Measurements from ENCODE around the gene CHST11. TPM values are rescaled to one million over a fixed set of nuclear protein-coding genes. Genes with fewer than 3 reads are reported as not detected.

Gene CHST11
- total and polyA plus RNA-seq, 9 of the 15 experiments (the other 6 are each of a cell fraction or from before 2014, with no cell fraction given), result 2.3 to 38.7 (median 15.0) TPM

DNA sequence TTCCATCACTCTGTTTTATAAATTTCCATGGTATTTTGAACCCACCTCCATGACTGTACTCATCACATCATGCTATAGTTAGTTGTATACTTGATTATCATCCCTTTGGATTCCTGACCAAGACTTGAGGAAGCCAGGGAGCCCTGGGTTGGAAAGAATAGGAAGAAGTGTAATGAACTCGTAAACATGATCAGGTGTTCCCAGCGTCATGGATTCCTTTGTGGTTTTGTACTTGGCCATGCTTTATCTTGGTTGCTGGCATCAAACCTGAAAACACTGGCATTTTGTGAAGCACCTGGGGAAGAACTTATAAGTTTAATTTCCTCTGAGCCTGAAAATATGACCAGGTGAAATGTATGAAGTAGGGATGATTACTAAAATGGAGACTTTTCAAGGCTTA is 76.4 kb downstream of the CHST11 start:
- peaks cover 56% of the 10 kb centered on the region for H3K79me2 ChIP-seq (ENCODE audit: control insufficient read depth, insufficient read depth, low read length)
- H3K27ac ChIP-seq (ENCODE audit: extremely low read depth, low read depth, low read length), result no peak overlapping the region
- H3K4me2 ChIP-seq (ENCODE audit: insufficient read depth, low read length), result no peak overlapping the region
- peaks cover 1% of the 10 kb centered on the region; the same call in 2 of the 3 replicates for H3K36me3 ChIP-seq (ENCODE audit: control insufficient read depth, insufficient read depth, low read length)
- no peak overlapping the region for H3K4me3 ChIP-seq
- WGBS (ENCODE audit: insufficient coverage, low coverage, missing lambda C conversion rate), result 73% methylated on average over 2 of the region's 2 CpGs
- H4K20me1 ChIP-seq (replicated peaks; ENCODE audit: control insufficient read depth, insufficient read depth, low read length), result peaks cover 9% of the 10 kb centered on the region; the same call in 1 of the 2 replicates
- FAIRE-seq (peak; percentile 15), ATAC-seq (no peak), DNase-seq (ENCODE audit: extremely low read depth in 1 of 4, low spot score in 3 of 4) (no peak)
- no peaks in the 10 kb centered on the region for H3K27me3 ChIP-seq (ENCODE audit: control insufficient read depth in 2 of 2, insufficient read depth in 2 of 2, low read length in 2 of 2)
- no peak overlapping the region for H3K9ac ChIP-seq (ENCODE audit: insufficient read depth in 1 of 2, low read depth in 2 of 2, low read length in 2 of 2)
- BruUV-seq (replicated peaks), result no TSS peak
- H2AFZ ChIP-seq (ENCODE audit: low read depth, low read length), result no peak overlapping the region
- ChIA-PET CTCF (ENCODE audit: low intra/inter-chr PET ratio) (no interaction called here), POLR2A (interaction anchor here (0.6 kb wide), 1 partner anchor 1597 kb away, joined by 3 read pairs; no protein-coding TSS in a partner anchor)
- TF ChIP-seq LCOR (CRISPR knock-in tag; IDR thresholded peaks at IDR 0.05), result no peak
- TF ChIP-seq FOXA1 (IDR thresholded peaks at IDR 0.05; ENCODE audit: borderline replicate concordance), result no peak
- TF ChIP-seq RUNX1 (IDR thresholded peaks at IDR 0.05; ENCODE audit: low read depth), result no peak
- no peak for TF ChIP-seq NFRKB (IDR thresholded peaks at IDR 0.05; ENCODE audit: low read depth)
- TF ChIP-seq, protein P1, sequence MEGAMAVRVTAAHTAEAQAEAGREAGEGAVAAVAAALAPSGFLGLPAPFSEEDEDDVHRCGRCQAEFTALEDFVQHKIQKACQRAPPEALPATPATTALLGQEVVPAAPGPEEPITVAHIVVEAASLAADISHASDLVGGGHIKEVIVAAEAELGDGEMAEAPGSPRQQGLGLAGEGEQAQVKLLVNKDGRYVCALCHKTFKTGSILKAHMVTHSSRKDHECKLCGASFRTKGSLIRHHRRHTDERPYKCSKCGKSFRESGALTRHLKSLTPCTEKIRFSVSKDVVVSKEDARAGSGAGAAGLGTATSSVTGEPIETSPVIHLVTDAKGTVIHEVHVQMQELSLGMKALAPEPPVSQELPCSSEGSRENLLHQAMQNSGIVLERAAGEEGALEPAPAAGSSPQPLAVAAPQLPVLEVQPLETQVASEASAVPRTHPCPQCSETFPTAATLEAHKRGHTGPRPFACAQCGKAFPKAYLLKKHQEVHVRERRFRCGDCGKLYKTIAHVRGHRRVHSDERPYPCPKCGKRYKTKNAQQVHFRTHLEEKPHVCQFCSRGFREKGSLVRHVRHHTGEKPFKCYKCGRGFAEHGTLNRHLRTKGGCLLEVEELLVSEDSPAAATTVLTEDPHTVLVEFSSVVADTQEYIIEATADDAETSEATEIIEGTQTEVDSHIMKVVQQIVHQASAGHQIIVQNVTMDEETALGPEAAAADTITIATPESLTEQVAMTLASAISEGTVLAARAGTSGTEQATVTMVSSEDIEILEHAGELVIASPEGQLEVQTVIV (CRISPR knock-in tag; IDR thresholded peaks at IDR 0.05; ENCODE audit: borderline replicate concordance), result no peak
- TF ChIP-seq, protein P2, sequence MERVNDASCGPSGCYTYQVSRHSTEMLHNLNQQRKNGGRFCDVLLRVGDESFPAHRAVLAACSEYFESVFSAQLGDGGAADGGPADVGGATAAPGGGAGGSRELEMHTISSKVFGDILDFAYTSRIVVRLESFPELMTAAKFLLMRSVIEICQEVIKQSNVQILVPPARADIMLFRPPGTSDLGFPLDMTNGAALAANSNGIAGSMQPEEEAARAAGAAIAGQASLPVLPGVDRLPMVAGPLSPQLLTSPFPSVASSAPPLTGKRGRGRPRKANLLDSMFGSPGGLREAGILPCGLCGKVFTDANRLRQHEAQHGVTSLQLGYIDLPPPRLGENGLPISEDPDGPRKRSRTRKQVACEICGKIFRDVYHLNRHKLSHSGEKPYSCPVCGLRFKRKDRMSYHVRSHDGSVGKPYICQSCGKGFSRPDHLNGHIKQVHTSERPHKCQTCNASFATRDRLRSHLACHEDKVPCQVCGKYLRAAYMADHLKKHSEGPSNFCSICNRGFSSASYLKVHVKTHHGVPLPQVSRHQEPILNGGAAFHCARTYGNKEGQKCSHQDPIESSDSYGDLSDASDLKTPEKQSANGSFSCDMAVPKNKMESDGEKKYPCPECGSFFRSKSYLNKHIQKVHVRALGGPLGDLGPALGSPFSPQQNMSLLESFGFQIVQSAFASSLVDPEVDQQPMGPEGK (CRISPR knock-in tag; IDR thresholded peaks at IDR 0.05; ENCODE audit: borderline replicate concordance), result no peak
- TF ChIP-seq EP400 (IDR thresholded peaks at IDR 0.05), result no peak
- intact Hi-C loops (cut with micrococcal nuclease) (no loop called here), in situ Hi-C loops (cut with MboI) (no loop called here)
- no peaks in the 10 kb centered on the region; a peak in 2 of 5 replicates for H3K4me1 ChIP-seq (replicated peaks in 1 of 2; ENCODE audit: control insufficient read depth in 2 of 2, insufficient read depth in 2 of 2, low read length in 2 of 2)
- H3K9me3 ChIP-seq (replicated peaks; ENCODE audit: control insufficient read depth, insufficient read depth, low read depth, low read length), result no peaks in the 10 kb centered on the region
- H3K9me1 ChIP-seq (ENCODE audit: control insufficient read depth, insufficient read depth, low read length), result no peaks in the 10 kb centered on the region
